Stimulated activated CD4-positive, alpha-beta T cell treated with anti-CD3 and anti-CD28 coated beads, Interleukin-12 subunit alpha, Interleukin-12 subunit beta, amount 100 ng/mL, for 4 hours (primary cell): ENCODE measurements around the gene SULT1C3.
"Not testable (repeated sequence)": the region's sequence is repeated elsewhere in the genome, so short reads cannot be mapped to it uniquely, and the experiment has no call there.

Experiments used
- DNase-seq: peaks from one replicate; pipeline ENCODE4 v3.0.0-alpha.2; 2020

Gene SULT1C3

DNA sequence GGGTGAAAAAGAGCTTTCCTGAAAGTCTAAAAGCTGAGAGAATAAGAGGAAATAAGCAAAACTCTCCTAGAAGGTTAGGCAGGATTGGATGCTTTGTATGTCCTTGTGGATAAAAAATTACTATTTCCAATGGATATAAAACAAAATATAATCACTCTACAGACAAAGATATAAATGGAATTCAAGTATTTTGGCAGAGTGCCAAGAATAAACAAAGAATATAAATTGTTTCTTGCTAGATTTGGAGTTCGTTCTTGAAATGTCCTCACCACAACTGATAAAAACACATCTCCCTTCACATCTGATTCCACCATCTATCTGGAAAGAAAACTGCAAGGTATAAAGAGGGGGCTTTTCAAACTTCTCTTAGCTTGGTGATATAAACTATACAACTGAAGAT, 13.3 kb downstream of the SULT1C3 start:
- DNase-seq: no peak

GRCh38 chr2:108257757-108258331, 18.1 kb downstream of the SULT1C3 start:
- no peak for DNase-seq

GRCh38 chr2:108260773-108261172, 21.0 kb downstream of the SULT1C3 start:
- DNase-seq: no peak

DNA sequence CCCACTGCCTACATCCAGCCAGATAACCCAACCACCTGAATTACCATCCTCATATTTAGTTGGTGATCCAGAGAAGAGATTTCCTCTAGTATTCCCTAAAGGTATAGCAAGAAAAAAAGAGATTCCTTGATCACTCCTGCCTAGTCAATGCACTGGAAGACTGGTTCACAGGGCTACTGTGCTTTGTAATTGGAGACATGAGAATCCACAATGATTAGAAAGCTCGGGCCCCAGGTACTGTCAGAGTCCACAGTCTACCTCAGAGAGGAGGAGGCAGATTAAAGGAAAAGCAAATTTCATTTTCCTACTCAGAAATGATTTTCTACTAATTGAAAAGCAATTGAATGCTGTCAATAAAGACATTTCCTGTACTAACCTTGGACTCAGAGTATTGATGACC, 22.3 kb downstream of the SULT1C3 start:
- DNase-seq: no peak

DNA sequence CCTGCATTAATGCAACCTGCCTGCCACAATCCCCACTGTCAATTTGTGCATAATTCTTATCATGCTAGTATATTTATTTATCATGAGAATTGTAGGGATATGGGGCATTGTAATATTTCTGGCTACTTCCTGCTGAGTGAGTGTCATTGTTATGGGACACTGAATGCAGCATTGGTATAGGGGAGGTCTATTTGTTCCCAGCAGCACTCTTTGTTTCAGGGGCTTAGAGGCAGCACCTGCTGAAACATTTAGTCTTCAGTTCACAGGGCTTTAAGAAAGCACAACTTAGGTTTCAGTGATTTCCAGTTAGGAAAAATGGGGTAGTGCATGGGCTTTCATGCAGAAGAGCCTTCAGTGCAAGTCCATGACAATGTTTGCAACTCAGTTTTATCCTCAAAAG, 23.6 kb downstream of the SULT1C3 start:
- no peak for DNase-seq

GRCh38 chr2:108266218-108266617, 26.4 kb downstream of the SULT1C3 start:
- DNase-seq: no peak

DNA sequence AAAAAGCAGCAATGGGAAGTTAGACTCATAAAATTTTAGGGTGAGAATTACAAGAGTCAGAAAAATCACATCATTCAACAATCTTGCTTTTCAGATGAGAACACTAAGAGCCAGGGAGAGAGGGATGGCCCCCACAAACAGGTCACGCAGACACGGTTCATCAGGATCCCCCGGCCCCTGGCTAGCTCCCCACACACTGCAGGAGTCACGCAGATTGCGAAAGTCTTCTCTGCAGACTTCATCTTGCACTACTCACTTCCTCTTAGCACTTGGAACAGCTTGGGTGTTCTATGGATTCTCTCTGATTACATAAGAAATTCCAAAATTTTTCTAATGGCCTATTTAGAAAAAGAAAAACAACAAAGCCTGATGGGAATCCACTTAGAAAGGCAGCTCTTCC, 27.3 kb downstream of the SULT1C3 start:
- DNase-seq: no peak

DNA sequence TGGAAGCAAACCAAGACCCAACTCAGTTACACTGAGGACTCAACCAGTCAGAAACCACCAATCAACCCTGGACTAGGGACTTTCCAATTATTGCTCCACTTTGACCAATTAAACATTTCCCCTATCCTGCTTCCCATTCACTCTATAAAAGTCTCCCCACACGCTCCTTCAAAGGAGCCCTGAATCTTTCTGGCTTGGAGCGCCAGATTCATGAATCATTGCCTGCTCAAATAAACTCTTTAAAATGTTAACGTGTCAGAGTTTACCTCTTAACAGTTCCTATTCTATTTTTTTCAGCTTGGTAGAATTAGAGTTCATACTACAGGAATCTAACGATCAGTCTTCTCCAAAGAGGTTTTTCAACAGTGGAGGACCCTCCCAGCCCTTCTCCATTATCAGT, 28.2 kb downstream of the SULT1C3 start:
- DNase-seq: no peak

DNA sequence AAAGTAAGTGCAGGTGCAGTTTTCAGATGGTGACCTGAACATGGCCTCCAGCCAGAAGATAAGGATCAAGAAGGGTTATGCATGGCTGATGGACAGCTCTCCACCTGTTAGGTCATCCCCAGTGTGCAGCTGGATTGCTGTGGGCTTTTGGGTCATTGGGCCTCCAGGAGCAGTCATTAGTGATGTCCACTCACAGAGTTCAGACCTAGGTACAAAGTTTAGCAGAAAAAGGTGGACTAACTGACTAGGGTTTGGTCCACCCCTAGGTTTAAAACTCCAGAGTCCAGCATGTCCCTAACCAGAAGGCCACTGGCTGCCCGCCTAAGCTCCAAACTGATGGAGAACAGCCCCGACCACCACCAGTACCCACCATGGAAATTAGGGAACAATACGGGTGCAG, 30.6 kb downstream of the SULT1C3 start:
- no peak for DNase-seq

DNA sequence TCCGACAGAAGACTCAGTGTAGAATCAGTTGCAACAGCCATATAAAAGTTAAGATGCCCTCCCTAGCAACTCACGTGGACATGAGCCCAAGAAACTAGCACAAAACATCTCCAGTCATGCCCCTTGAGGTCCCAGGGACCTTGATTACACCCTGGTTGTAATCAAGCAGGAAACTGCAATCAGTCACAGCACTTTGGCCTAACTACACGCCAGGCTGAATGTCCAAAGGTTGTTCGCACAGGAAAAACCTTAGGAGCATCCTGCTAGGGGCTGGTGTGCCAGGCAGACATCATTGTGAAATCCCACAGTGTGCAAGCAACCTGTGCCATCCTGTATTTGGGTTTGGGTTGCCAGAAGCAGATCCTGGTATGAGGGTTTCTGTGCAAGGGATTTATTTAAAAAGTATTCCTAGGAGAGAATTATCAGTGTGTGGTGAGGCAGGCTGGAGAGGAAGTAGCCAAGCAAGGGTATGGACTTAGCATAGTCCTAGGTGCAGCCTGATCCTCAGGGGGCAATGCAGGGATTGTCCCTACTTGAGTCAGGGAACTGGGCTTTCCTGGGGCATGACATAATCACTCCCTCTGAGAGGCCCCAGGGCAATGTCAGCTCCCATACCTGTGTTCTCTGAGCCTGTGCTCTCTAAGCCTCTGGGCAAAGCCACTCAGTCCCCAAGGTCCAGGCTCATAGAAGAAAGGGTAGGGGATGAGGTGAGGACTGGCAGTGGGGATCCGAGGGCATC, 31.2 kb downstream of the SULT1C3 start:
- DNase-seq: no peak

DNA sequence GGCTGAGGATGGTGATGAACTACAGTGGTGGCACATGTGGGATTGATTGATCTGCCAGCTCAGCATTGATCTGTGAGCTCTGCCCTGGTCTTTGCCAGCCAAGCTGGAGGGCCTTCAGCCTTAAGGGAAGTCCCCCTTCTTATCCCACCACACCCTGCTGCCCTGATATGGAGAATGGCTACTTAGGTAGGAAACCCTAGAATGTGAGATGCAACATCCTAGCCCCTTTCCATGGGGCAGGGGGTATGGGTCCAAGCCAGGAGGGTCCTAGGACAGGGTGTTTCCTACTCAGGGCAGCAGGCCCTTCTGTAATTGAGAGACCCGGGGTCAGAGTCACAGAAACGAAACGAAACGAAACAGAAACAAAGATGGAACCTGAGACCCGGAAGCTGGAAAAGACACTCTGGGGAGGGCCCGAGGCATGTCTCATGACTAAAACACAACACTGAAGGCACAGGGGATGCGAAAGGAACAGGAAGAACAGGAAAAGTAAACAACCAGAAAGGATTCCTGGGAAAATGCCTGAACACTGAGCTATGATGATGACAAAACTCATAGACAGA, 32.0 kb downstream of the SULT1C3 start:
- no peak for DNase-seq

- no peak for DNase-seq
Measured at GRCh38 chr2:108278631-108279030, 38.9 kb downstream of the SULT1C3 start.

DNA sequence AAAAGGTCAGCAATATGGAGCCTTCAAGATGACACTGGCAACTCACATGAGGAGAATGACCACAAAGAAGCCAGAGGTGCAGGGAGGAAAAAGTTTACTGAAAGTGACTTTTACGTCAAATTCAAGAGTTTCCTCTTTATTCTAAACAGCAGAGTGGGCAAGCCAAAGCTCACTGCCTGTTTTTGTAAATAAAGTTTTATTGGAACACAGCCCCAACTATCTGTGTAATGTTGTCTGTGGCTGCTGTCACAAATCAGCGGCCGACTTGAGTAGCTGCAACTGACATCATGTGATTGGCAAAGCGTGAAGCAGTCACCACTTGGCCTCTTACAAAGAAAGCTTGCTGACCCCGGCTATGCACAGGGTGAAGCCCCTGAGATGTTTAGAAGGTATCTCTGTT, 39.7 kb downstream of the SULT1C3 start:
- no peak for DNase-seq

DNA sequence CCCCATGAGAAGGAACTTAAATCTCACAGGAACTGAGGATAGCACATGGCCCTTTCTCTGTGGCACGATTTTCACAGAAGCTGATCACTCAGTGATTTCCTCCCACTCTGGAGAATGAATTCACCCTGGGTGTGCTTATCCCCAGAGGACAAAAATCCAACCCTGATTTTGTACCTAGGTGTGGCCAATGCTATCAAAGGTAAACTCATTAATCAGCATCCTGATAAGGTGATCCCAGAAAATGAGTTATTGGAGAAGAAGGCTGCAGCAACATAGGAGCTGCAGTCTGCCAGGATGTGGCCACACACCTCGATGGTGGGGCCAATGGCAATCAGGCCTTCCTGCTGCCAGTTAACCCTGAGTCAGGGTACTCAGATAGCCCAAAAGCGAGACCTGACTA, 40.7 kb downstream of the SULT1C3 start:
- DNase-seq: no peak

DNA sequence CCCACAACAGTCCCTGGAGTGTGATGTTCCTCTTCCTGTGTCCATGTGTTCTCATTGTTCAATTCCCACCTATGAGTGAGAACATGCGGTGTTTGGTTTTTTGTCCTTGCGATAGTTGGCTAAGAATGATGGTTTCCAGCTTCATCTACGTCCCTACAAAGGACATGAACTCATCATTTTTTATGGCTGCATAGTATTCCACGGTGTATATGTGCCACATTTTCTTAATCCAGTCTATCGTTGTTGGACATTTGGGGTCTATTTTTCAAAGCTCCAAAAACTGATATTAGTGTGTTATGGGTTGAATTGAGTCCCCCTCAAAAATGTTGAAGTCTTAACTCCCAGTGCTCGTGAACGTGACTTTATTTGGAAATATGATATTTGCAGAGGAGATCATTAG, 44.8 kb downstream of the SULT1C3 start:
- DNase-seq: not testable (repeated sequence)

DNA sequence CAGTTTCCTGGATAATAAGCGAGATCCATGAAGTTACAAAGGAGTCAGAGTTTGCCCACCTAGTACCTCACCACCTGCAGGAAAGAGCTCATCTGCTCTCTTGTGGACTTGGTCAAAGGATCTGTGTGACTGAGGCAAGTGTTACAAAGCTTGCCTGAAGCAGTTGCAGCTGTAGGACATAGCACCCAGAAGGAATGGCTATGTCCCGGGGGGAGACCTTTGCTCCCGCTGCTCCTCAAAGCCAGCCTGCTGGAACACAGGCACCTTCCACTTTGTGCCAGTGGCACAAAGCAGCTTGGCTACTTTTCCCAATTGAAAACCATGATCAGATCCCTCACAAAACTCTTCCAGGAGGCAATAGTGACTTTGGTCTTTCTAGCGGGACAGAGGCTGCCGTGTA, 45.8 kb downstream of the SULT1C3 start:
- DNase-seq: no peak

DNA sequence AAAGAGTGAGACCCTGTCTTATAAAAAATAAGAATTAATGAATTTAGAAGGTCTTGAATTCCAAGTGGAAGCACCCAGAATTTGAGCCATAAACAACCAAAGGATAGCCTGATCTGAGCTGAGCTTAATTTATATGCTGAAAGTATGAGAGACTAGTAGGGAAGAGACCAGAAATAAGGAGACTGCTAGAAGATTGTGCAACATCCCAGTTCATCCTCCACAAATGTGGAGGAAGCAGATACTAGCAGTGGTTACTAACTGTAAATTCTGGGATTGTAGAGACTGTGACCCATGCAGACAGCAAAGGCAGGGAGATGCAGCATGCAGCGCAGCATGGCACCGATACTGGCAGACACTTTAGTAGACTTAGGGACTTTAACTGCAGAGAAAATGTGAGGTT, 47.4 kb downstream of the SULT1C3 start:
- no peak for DNase-seq

- no peak for DNase-seq
Measured at GRCh38 chr2:108288534-108289106, 48.9 kb downstream of the SULT1C3 start, which contains the start of gene SULT1C2. TSS of gene SULT1C2 (plus strand) at chr2:108288895. CDS start at chr2:108293668, 4,773 bp downstream.

- no peak for DNase-seq
Measured at GRCh38 chr2:108293850-108294249, 54.1 kb downstream of the SULT1C3 start.

GRCh38 chr2:108297436-108298141, 57.8 kb downstream of the SULT1C3 start:
- DNase-seq: no peak

- DNase-seq: no peak
Measured at GRCh38 chr2:108301558-108301957, 61.8 kb downstream of the SULT1C3 start.

GRCh38 chr2:108304975-108305374, 65.2 kb downstream of the SULT1C3 start:
- no peak for DNase-seq

- DNase-seq: no peak
Measured at GRCh38 chr2:108305901-108306300, 66.1 kb downstream of the SULT1C3 start.

- DNase-seq: no peak
Measured at GRCh38 chr2:108309903-108310302, 70.1 kb downstream of the SULT1C3 start.
